Erythroblast (primary cell): ENCODE measurements around the gene TCF12.

Source experiments
- GATA1 ChIP-seq: IDR thresholded peaks from 2 replicates; pipeline ENCODE4 v1.6.1; 2011; ENCODE audit warnings: low read depth, mild to moderate bottlenecking, control low read depth, low read length, moderate library complexity
- POLR2A ChIP-seq: IDR thresholded peaks from 2 replicates; pipeline ENCODE4 v1.6.1; 2011; ENCODE audit warnings: mild to moderate bottlenecking, low read length

DNA sequence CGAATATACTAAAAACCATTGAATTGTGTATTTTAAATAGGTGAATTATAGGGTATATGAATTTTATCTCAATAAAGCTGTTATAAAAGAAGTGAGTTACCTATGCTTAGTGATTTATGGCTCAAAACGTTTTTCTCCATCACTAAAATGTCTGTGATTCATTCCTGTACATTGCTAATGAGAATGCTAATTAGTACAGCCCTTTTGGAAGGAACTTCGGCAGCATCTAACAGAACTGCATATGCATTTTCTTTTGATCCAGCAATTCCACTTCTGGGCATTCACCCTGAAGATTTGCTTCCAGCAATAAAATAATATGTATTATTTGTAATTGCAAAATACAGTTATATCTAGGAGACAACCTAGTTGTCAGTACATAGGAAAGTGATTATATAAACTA is 53.6 kb downstream of the TCF12 start:
- TF ChIP-seq POLR2A (no peak), GATA1 (no peak)
